ENCODE data around the gene HSPE1. TPM values are rescaled to one million over a fixed set of nuclear protein-coding genes. Genes with fewer than 3 reads are reported as not detected.
A peak's percentile ranks its signal among the peaks of the same experiment; 100 is the strongest.

Gene HSPE1
- total RNA-seq, 1 donor from 2014 or later, result 96.4 TPM

- Mint-ChIP-seq H3K4me3 (no peak overlapping the region), H3K4me1 (peaks cover 10% of the 10 kb centered on the region), H3K9me3 (no peaks in the 10 kb centered on the region), H3K36me3 (peaks cover 16% of the 10 kb centered on the region), H3K27ac (no peak overlapping the region), H3K27me3 (ENCODE audit: low read depth) (no peaks in the 10 kb centered on the region)
- DNase-seq (ENCODE audit: low spot score in 2 of 2, unreplicated experiment in 2 of 2), result no peak
- no peak for TF ChIP-seq CTCF (IDR thresholded peaks at IDR 0.05; ENCODE audit: unreplicated experiment)
These were observed 6.5 kb downstream of the HSPE1 start for GRCh38 chr2:197506658-197507057.

- Mint-ChIP-seq H3K4me1 (peaks cover 21% of the 10 kb centered on the region), H3K27me3 (ENCODE audit: low read depth) (no peaks in the 10 kb centered on the region), H3K9me3 (no peaks in the 10 kb centered on the region), H3K4me3 (no peak overlapping the region), H3K36me3 (peaks cover 3% of the 10 kb centered on the region), H3K27ac (no peak overlapping the region)
- no peak for TF ChIP-seq CTCF (IDR thresholded peaks at IDR 0.05; ENCODE audit: unreplicated experiment)
- DNase-seq (ENCODE audit: low spot score in 2 of 2, unreplicated experiment in 2 of 2), result no peak
These were observed 13.7 kb downstream of the HSPE1 start for GRCh38 chr2:197513915-197514314.

GRCh38 chr2:197514754-197515153 lies 14.6 kb downstream of the HSPE1 start:
- TF ChIP-seq CTCF (IDR thresholded peaks at IDR 0.05; ENCODE audit: unreplicated experiment), result no peak
- Mint-ChIP-seq H3K4me3 (peak overlapping the region; percentile 95), H3K27me3 (ENCODE audit: low read depth) (no peaks in the 10 kb centered on the region), H3K4me1 (peaks cover 21% of the 10 kb centered on the region), H3K9me3 (no peaks in the 10 kb centered on the region), H3K27ac (peak overlapping the region; percentile 99), H3K36me3 (peaks cover 3% of the 10 kb centered on the region)
- no peak for DNase-seq (ENCODE audit: low spot score in 2 of 2, unreplicated experiment in 2 of 2)

- DNase-seq (ENCODE audit: low spot score in 2 of 2, unreplicated experiment in 2 of 2), result no peak
These were observed 15.1 kb downstream of the HSPE1 start for GRCh38 chr2:197515315-197515738.

GRCh38 chr2:197515739-197516392 lies 15.7 kb downstream of the HSPE1 start, which contains the start of gene MOB4:
MOB4 (plus strand) TSS chr2:197516066; CDS start chr2:197516087, 21 bp downstream.
- DNase-seq (ENCODE audit: low spot score in 2 of 2, unreplicated experiment in 2 of 2), result peak; percentile 87 to 95
- Mint-ChIP-seq H3K36me3 (peaks cover 5% of the 10 kb centered on the region), H3K27me3 (ENCODE audit: low read depth) (no peaks in the 10 kb centered on the region), H3K9me3 (peaks cover 5% of the 10 kb centered on the region), H3K4me1 (peaks cover 21% of the 10 kb centered on the region), H3K27ac (peak within 1 kb of the TSS; percentile 99), H3K4me3 (peak within 1 kb of the TSS; percentile 95)
- no peak for TF ChIP-seq CTCF (IDR thresholded peaks at IDR 0.05; ENCODE audit: unreplicated experiment)

More at GRCh38 chr2:197515315-197515738, 15.1 kb downstream of the HSPE1 start:
- Mint-ChIP-seq H3K36me3 (peaks cover 2% of the 10 kb centered on the region), H3K27me3 (ENCODE audit: low read depth) (no peaks in the 10 kb centered on the region), H3K27ac (peak overlapping the region; percentile 99), H3K4me1 (peaks cover 21% of the 10 kb centered on the region), H3K4me3 (peak overlapping the region; percentile 95), H3K9me3 (peaks cover under 1% of the 10 kb centered on the region)
- TF ChIP-seq CTCF (IDR thresholded peaks at IDR 0.05; ENCODE audit: unreplicated experiment), result no peak
